Endothelial cell of umbilical vein (primary cell): Measurements from ENCODE around the gene MAGI1. TPM values are rescaled to one million over a fixed set of nuclear protein-coding genes. Genes with fewer than 3 reads are reported as not detected.

Source experiments
- BruUV-seq: library from RNA; stranded (reverse); fragments of 400-500 nt; replicated peaks from 2 replicates; lab custom pipeline; 2021; lab: Mats Ljungman, UMichigan
- CTCF ChIA-PET: fragments of 300-600, 350-600 bp; sonication (Branson Sonifier 250); formaldehyde crosslinking; loops from one replicate; lab custom pipeline; 2021; ENCODE audit warnings: antibody characterized with exemption, inconsistent platforms; lab: Charles Lee
- POLR2A ChIA-PET: fragments of 300-600, 350-600 bp; sonication (Branson Sonifier 250); formaldehyde crosslinking; loops from one replicate; lab custom pipeline; 2021; ENCODE audit warnings: antibody characterized with exemption, inconsistent platforms; lab: Charles Lee
- DNase-seq: peaks from one replicate; pipeline ENCODE4 v3.0.0-alpha.2; 2011; ENCODE audit warnings: low read depth, low spot score
- FAIRE-seq: peaks from 2 replicates; lab custom pipeline; 2011; peaks lifted over from hg19 to GRCh38; lab: Jason Lieb, UNC
- H2AFZ ChIP-seq: 2 replicates; pipeline ENCODE4 v1.6.0; 2012; ENCODE audit warnings: low read depth, low read length, control low read depth, inconsistent platforms
- H3K27ac ChIP-seq: 2 replicates; pipeline ENCODE4 v1.5.1; 2011; ENCODE audit warnings: low read depth, mild to moderate bottlenecking, control low read depth, low read length, moderate library complexity; ENCODE audit not compliant: insufficient read depth
- H3K27me3 ChIP-seq, 2 experiments: 2 replicates each; pipeline versions ENCODE4 v1.6.0 to v1.6.1; 2011; ENCODE audit warnings: low read length in 2 of 2, mixed read lengths in 1 of 2; ENCODE audit not compliant: control insufficient read depth in 2 of 2, insufficient read depth in 2 of 2
- H3K36me3 ChIP-seq, 2 experiments: 2 replicates in 1 of 2; 3 replicates in 1 of 2; pipeline ENCODE4 v1.5.1; 2011; ENCODE audit warnings: low read length in 2 of 2, mild to moderate bottlenecking in 1 of 2, moderate library complexity in 1 of 2; ENCODE audit not compliant: control insufficient read depth in 2 of 2, insufficient read depth in 2 of 2; ENCODE audit errors: extremely low read depth in 1 of 2
- H3K4me1 ChIP-seq: 3 replicates; pipeline ENCODE4 v1.5.1; 2011; ENCODE audit warnings: mild to moderate bottlenecking, low read length; ENCODE audit not compliant: control insufficient read depth, insufficient read depth; ENCODE audit errors: extremely low read depth
- H3K4me2 ChIP-seq: 2 replicates; pipeline ENCODE4 v1.6.1; 2011; ENCODE audit warnings: low read length, control low read depth, mixed read lengths; ENCODE audit not compliant: insufficient read depth
- H3K4me3 ChIP-seq, 3 experiments: fragments of 200-600 bp in 1 of 3; sonication (generic), shearing (Covaris generic) in 1 of 3; replicated peaks in 1 of 3; 2 replicates each; pipeline ENCODE4 v1.5.1; 2011 to 2016; ENCODE audit warnings: control low read depth in 3 of 3, low read length in 3 of 3, mild to moderate bottlenecking in 2 of 3, inconsistent platforms in 1 of 3, low read depth in 1 of 3, moderate library complexity in 1 of 3; ENCODE audit not compliant: insufficient read depth in 1 of 3
- H3K79me2 ChIP-seq: 2 replicates; pipeline ENCODE4 v1.6.0; 2012; ENCODE audit warnings: low read length, inconsistent platforms; ENCODE audit not compliant: control insufficient read depth, insufficient read depth
- H3K9ac ChIP-seq: replicated peaks from 2 replicates; pipeline ENCODE3; 2011; ENCODE audit warnings: low read length, control low read depth; ENCODE audit not compliant: insufficient read depth; ENCODE audit errors: extremely low read depth
- H3K9me1 ChIP-seq: replicated peaks from 3 replicates; pipeline ENCODE4 v1.6.0; 2011; ENCODE audit warnings: mild to moderate bottlenecking, low read length; ENCODE audit not compliant: control insufficient read depth, insufficient read depth; ENCODE audit errors: extremely low read depth
- H3K9me3 ChIP-seq: replicated peaks from 2 replicates; pipeline ENCODE4 v1.5.1; 2012; ENCODE audit warnings: low read length, inconsistent platforms; ENCODE audit not compliant: control insufficient read depth, insufficient read depth
- H4K20me1 ChIP-seq: replicated peaks from 2 replicates; pipeline ENCODE3; 2011; ENCODE audit warnings: mild to moderate bottlenecking, low read length; ENCODE audit not compliant: control insufficient read depth, insufficient read depth; ENCODE audit errors: extremely low read depth
- CTCF ChIP-seq, 2 donors: IDR thresholded peaks; 1 replicate in 1 of 2; 2 replicates in 1 of 2; pipeline ENCODE4 v1.5.1; 2011; ENCODE audit warnings: low read length in 2 of 2, mild to moderate bottlenecking in 2 of 2, moderate library complexity in 2 of 2, control low read depth in 1 of 2, inconsistent platforms in 1 of 2, low read depth in 1 of 2; ENCODE audit not compliant: insufficient read depth in 1 of 2; ENCODE audit errors: extremely low read depth in 1 of 2
- EZH2 ChIP-seq: IDR thresholded peaks from 2 replicates; pipeline ENCODE4 v1.6.1; 2012; ENCODE audit warnings: borderline replicate concordance, low read depth, mild to moderate bottlenecking, moderate library complexity, low read length, inconsistent platforms; ENCODE audit not compliant: severe bottlenecking
- FOS ChIP-seq: IDR thresholded peaks from 2 replicates; pipeline ENCODE4 v1.6.1; 2011; ENCODE audit warnings: mild to moderate bottlenecking, low read length, moderate library complexity, borderline replicate concordance; ENCODE audit not compliant: insufficient read depth
- GATA2 ChIP-seq: IDR thresholded peaks from 2 replicates; pipeline ENCODE4 v1.7.0; 2011; ENCODE audit warnings: low read depth, mild to moderate bottlenecking, moderate library complexity, mixed read lengths, low read length; ENCODE audit not compliant: insufficient read length, insufficient read depth
- JUN ChIP-seq: IDR thresholded peaks from 2 replicates; pipeline ENCODE4 v1.6.1; 2011; ENCODE audit warnings: borderline replicate concordance, low read depth; ENCODE audit not compliant: insufficient read length, insufficient read depth
- MAX ChIP-seq: IDR thresholded peaks from 2 replicates; pipeline ENCODE4 v1.6.1; 2011; ENCODE audit not compliant: insufficient read depth, insufficient read length
- MYC ChIP-seq: IDR thresholded peaks from one replicate; pipeline ENCODE4 v1.6.1; 2011; ENCODE audit warnings: mild to moderate bottlenecking, low read depth, low read length
- POLR2A ChIP-seq: IDR thresholded peaks from 2 replicates; pipeline ENCODE4 v1.6.1; 2012; ENCODE audit warnings: low read depth, mild to moderate bottlenecking, control low read depth, low read length
- POLR2AphosphoS5 ChIP-seq: IDR thresholded peaks from 2 replicates; pipeline ENCODE4 v1.6.1; 2012; ENCODE audit warnings: low read depth, mild to moderate bottlenecking, control low read depth, low read length, moderate library complexity; ENCODE audit not compliant: insufficient read depth
- dilution Hi-C: fragments of 300-500 bp; cut with MboI; formaldehyde crosslinking; loops from one replicate; pipeline ENCODE4 v1.15.0; 2019; ENCODE audit warnings: low sequenced_read_pairs; ENCODE audit not compliant: extremely low pct_ligation_motif_present
- intact Hi-C: fragments of 100-400 bp; cut with micrococcal nuclease; formaldehyde crosslinking; loops from one replicate; pipeline ENCODE4 v1.10.0; 2022
- polyA plus RNA-seq, 4 experiments: library from polyadenylated mRNA; depleted of rRNA in 3 of 4; stranded (reverse) in 3 of 4; unstranded in 1 of 4; fragments of >200 nt; gene quantifications; 2 replicates each; pipeline versions ENCODE4 v1.2.1 to v1.2.3, GENCODE V29; 2011 to 2012; ENCODE audit warnings: missing spikeins in 1 of 4
- total RNA-seq: library from RNA; stranded (reverse); gene quantifications from 2 replicates; pipeline ENCODE4 v1.2.3, GENCODE V29; 2021

Gene MAGI1
- total and polyA plus RNA-seq, 2 donors (not counting 3 experiments of a cell fraction or from before 2014, with no cell fraction given): 10.1 to 47.9 TPM

- Histone ChIP-seq H2AFZ (no peak overlapping the region), H3K79me2 (no peaks in the 10 kb centered on the region), H4K20me1 (no peaks in the 10 kb centered on the region), H3K4me2 (no peak overlapping the region), H3K9me1 (no peaks in the 10 kb centered on the region), H3K27me3 (no peaks in the 10 kb centered on the region), H3K9me3 (no peaks in the 10 kb centered on the region), H3K36me3 (no peaks in the 10 kb centered on the region), H3K4me3 (no peak overlapping the region), H3K9ac (no peak overlapping the region), H3K4me1 (no peaks in the 10 kb centered on the region), H3K27ac (no peak overlapping the region)
- CTCF ChIA-PET: no interaction called here
- POLR2A ChIA-PET: no interaction called here
- no peak for DNase-seq
- dilution Hi-C loops: no loop called here
- intact Hi-C loops: no loop called here
- BruUV-seq: no TSS peak
- TF ChIP-seq EZH2 (no peak), CTCF (IDR thresholded peaks at IDR 0.05; ENCODE audit: extremely low read depth in 1 of 2, insufficient read depth in 1 of 2, low read depth in 1 of 2, low read length in 2 of 2) (no peak), POLR2A (no peak), JUN (no peak), MYC (no peak), MAX (no peak), POLR2AphosphoS5 (no peak), FOS (no peak), GATA2 (no peak)
- FAIRE-seq: no peak
Measured at GRCh38 chr3:66083784-66084213, 45.1 kb upstream of the MAGI1 start.
